ENCODE results near the gene RAD23A.

GRCh38 chr19:12937927-12938778 lies 7.5 kb upstream of the RAD23A start, which contains the start of gene CALR:
- TF ChIP-seq CTCF (IDR thresholded peaks at IDR 0.05), result peak in 1 of 4 experiments; percentile 37
- peak; percentile 99 for TF ChIP-seq POLR2AphosphoS5 (IDR thresholded peaks at IDR 0.05)
- TF ChIP-seq POLR2A (IDR thresholded peaks at IDR 0.05), result peak; percentile 99
